Keratinocyte (primary cell): ENCODE data around the gene TAF1A. TPM values are rescaled to one million over a fixed set of nuclear protein-coding genes. Genes with fewer than 3 reads are reported as not detected.

Source experiments
- DNase-seq: peaks from one replicate; pipeline ENCODE4 v3.0.0-alpha.2; 2011; ENCODE audit warnings: low read depth, missing footprints, low spot score
- FAIRE-seq: peaks from 2 replicates; lab custom pipeline; 2011; peaks lifted over from hg19 to GRCh38; lab: Jason Lieb, UNC
- H2AFZ ChIP-seq: 2 replicates; pipeline ENCODE4 v1.6.0; 2012; ENCODE audit warnings: low read length, control low read depth, inconsistent platforms; ENCODE audit not compliant: control insufficient read depth
- H3K27ac ChIP-seq: 2 replicates; pipeline ENCODE4 v1.5.1; 2011; ENCODE audit warnings: low read length; ENCODE audit not compliant: control insufficient read depth, insufficient read depth
- H3K27me3 ChIP-seq: 3 replicates; pipeline ENCODE4 v1.6.0; 2011; ENCODE audit warnings: low read length; ENCODE audit not compliant: control insufficient read depth, insufficient read depth; ENCODE audit errors: extremely low read depth
- H3K36me3 ChIP-seq, 2 experiments: 2 replicates in 1 of 2; 3 replicates in 1 of 2; pipeline ENCODE4 v1.5.1; 2011; ENCODE audit warnings: low read length in 2 of 2, mild to moderate bottlenecking in 1 of 2; ENCODE audit not compliant: control insufficient read depth in 2 of 2, insufficient read depth in 2 of 2; ENCODE audit errors: extremely low read depth in 1 of 2
- H3K4me1 ChIP-seq: 3 replicates; pipeline ENCODE4 v1.5.1; 2011; ENCODE audit warnings: low read length; ENCODE audit not compliant: control insufficient read depth, insufficient read depth; ENCODE audit errors: extremely low read depth
- H3K4me2 ChIP-seq: 3 replicates; pipeline ENCODE4 v1.6.0; 2011; ENCODE audit warnings: low read depth, low read length; ENCODE audit not compliant: control insufficient read depth, insufficient read depth; ENCODE audit errors: extremely low read depth
- H3K4me3 ChIP-seq, 3 experiments: fragments of 200-600 bp in 1 of 3; sonication (generic) in 1 of 3; 2 replicates in 2 of 3; 3 replicates in 1 of 3; pipeline ENCODE4 v1.5.1; 2011 to 2016; ENCODE audit warnings: low read length in 3 of 3, mild to moderate bottlenecking in 3 of 3, control low read depth in 2 of 3, inconsistent platforms in 1 of 3, low read depth in 1 of 3, mixed read lengths in 1 of 3, mixed run types in 1 of 3, moderate library complexity in 1 of 3; ENCODE audit not compliant: control insufficient read depth in 2 of 3, insufficient read depth in 2 of 3; ENCODE audit errors: extremely low read depth in 1 of 3
- H3K79me2 ChIP-seq: 2 replicates; pipeline ENCODE4 v1.6.0; 2012; ENCODE audit warnings: low read length; ENCODE audit not compliant: control insufficient read depth, insufficient read depth
- H3K9ac ChIP-seq: 3 replicates; pipeline ENCODE4 v1.6.0; 2011; ENCODE audit warnings: low read length; ENCODE audit not compliant: control insufficient read depth, insufficient read depth; ENCODE audit errors: extremely low read depth
- H3K9me1 ChIP-seq: 3 replicates; pipeline ENCODE4 v1.6.0; 2011; ENCODE audit warnings: low read length; ENCODE audit not compliant: control insufficient read depth, insufficient read depth; ENCODE audit errors: extremely low read depth
- H3K9me3 ChIP-seq: 2 replicates; pipeline ENCODE4 v1.5.1; 2012; ENCODE audit warnings: low read depth, low read length; ENCODE audit not compliant: control insufficient read depth
- H4K20me1 ChIP-seq: 3 replicates; pipeline ENCODE4 v1.6.0; 2011; ENCODE audit warnings: low read length; ENCODE audit not compliant: control insufficient read depth, insufficient read depth; ENCODE audit errors: extremely low read depth
- EZH2 ChIP-seq: IDR thresholded peaks from one replicate; pipeline ENCODE4 v1.6.1; 2012; ENCODE audit warnings: inconsistent platforms, mild to moderate bottlenecking, low read length, moderate library complexity
- dilution Hi-C: fragments of 300-500 bp; cut with MboI; formaldehyde crosslinking; loops from one replicate; pipeline ENCODE4 v1.7.0; 2020; ENCODE audit warnings: low sequenced_read_pairs; ENCODE audit not compliant: extremely low pct_ligation_motif_present
- polyA plus RNA-seq, 5 experiments: library from polyadenylated mRNA; depleted of rRNA in 3 of 5; stranded (reverse) in 3 of 5; stranded (forward) in 1 of 5; unstranded in 1 of 5; fragments of >200 nt; gene quantifications; 1 replicate in 1 of 5; 2 replicates in 3 of 5; 3 replicates in 1 of 5; pipeline versions ENCODE4 v1.2.1 to v1.2.3, GENCODE V29; 2011 to 2012; ENCODE audit warnings: missing spikeins in 2 of 5, low read depth in 1 of 5, low replicate concordance in 1 of 5
- TF ChIP-seq, protein P1 (sequence below), 3 experiments: IDR thresholded peaks in 1 of 3; conservative IDR thresholded peaks in 1 of 3; optimal IDR thresholded peaks in 1 of 3; 2 replicates in 2 of 3; 3 replicates in 1 of 3; pipeline versions ENCODE3 to v1.5.1; 2011; ENCODE audit warnings: low read length in 3 of 3, mild to moderate bottlenecking in 3 of 3, moderate library complexity in 2 of 3, control low read depth in 1 of 3, inconsistent platforms in 1 of 3; ENCODE audit not compliant: insufficient read depth in 2 of 3; ENCODE audit errors: extremely low read depth in 1 of 3

The TAF1A gene
- polyA plus RNA-seq, 1 donor (not counting 4 experiments of a cell fraction or from before 2014, with no cell fraction given) = 7.2 TPM

DNA sequence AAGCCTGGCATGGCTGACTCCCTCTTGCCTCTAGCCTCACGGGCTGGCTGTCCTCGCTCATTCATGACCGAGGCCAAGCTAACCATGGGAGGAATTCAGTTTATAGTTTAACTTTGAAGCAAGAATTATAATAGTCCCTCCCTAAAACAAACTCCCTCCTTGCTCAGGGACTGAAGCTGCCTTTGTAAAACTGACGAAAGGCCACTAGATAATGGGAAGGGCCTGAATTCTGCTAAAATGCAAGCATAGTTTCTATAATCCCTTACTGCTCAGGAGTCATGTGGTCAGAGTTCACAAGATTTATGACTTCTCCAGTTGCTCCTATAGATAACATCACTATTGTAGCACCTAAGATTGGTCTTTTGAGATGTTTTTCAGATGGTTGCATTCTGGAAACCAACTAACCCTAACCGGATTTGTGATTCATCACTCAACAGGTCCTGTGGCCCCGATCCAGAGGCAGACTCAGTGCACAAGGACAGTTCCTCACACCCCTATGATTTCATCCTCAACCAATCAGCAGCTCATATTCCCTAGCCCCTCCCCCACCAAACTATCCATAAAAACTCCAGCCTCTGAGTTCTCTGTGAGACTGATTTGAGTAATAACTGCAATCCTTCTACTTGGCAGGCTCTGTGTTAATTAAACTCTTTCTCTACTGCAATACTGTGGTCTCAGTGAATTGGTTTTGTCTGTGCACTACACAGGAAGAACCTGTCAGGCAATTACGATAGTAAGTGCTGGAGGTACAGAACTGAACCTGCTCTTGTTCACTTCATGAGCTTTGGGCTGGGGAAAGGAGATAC is 68.2 kb downstream of the TAF1A start:
- no peak for FAIRE-seq
- H3K36me3 ChIP-seq = no peaks in the 10 kb centered on the region
- no peaks in the 10 kb centered on the region for H4K20me1 ChIP-seq
- no peak overlapping the region for H2AFZ ChIP-seq
- no peak overlapping the region for H3K4me2 ChIP-seq
- H3K79me2 ChIP-seq = no peaks in the 10 kb centered on the region
- dilution Hi-C loops = no loop called here
- H3K4me1 ChIP-seq = peaks cover 6% of the 10 kb centered on the region
- H3K9me3 ChIP-seq = no peaks in the 10 kb centered on the region
- no peak overlapping the region for H3K9ac ChIP-seq
- no peak overlapping the region for H3K4me3 ChIP-seq
- no peaks in the 10 kb centered on the region for H3K27me3 ChIP-seq
- H3K27ac ChIP-seq = no peak overlapping the region
- DNase-seq = no peak
- TF ChIP-seq, protein P1, sequence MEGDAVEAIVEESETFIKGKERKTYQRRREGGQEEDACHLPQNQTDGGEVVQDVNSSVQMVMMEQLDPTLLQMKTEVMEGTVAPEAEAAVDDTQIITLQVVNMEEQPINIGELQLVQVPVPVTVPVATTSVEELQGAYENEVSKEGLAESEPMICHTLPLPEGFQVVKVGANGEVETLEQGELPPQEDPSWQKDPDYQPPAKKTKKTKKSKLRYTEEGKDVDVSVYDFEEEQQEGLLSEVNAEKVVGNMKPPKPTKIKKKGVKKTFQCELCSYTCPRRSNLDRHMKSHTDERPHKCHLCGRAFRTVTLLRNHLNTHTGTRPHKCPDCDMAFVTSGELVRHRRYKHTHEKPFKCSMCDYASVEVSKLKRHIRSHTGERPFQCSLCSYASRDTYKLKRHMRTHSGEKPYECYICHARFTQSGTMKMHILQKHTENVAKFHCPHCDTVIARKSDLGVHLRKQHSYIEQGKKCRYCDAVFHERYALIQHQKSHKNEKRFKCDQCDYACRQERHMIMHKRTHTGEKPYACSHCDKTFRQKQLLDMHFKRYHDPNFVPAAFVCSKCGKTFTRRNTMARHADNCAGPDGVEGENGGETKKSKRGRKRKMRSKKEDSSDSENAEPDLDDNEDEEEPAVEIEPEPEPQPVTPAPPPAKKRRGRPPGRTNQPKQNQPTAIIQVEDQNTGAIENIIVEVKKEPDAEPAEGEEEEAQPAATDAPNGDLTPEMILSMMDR (optimal IDR thresholded peaks at IDR 0.05 in 1 of 3, IDR thresholded peaks at IDR 0.05 in 1 of 3, conservative IDR thresholded peaks at IDR 0.05 in 1 of 3; ENCODE audit: extremely low read depth in 1 of 3, insufficient read depth in 2 of 3, low read length in 3 of 3) = no peak
- no peak for TF ChIP-seq EZH2
- H3K9me1 ChIP-seq = no peaks in the 10 kb centered on the region

Other genes with a start within 250 kb of the TAF1A start
- gene HHIPL2, start 41.8 kb downstream of the TAF1A start, polyA plus RNA-seq = 0.05 to 0.16 TPM (median 0.05 TPM) in 3 replicates
- 19.9 to 29.4 TPM (median 26.9 TPM) in 3 replicates for gene MIA3, start 28.2 kb upstream of the TAF1A start, polyA plus RNA-seq
- gene AIDA, start 122.6 kb upstream of the TAF1A start, polyA plus RNA-seq = 53.4 to 86.8 TPM (median 55.4 TPM) in 3 replicates
- gene BROX, start 122.6 kb upstream of the TAF1A start, polyA plus RNA-seq = 5.0 to 9.6 TPM (median 6.4 TPM) in 3 replicates
- gene FAM177B, start 147.3 kb upstream of the TAF1A start, polyA plus RNA-seq = not detected in 3 replicates
- gene DISP1, start 225.1 kb upstream of the TAF1A start, polyA plus RNA-seq = 1.0 to 1.9 TPM (median 1.3 TPM) in 3 replicates